IPS-NIHi11 (cell line): ENCODE data around the gene ANGPTL5.
"Not testable (repeated sequence)": the region's sequence is repeated elsewhere in the genome, so short reads cannot be mapped to it uniquely, and the experiment has no call there.

Source experiments
- DNase-seq: peaks from one replicate; pipeline ENCODE4 v3.0.0; 2012; ENCODE audit warnings: mixed read lengths, low spot score

Gene ANGPTL5

GRCh38 chr11:101885631-101886030 is 30.7 kb downstream of the ANGPTL5 start:
- DNase-seq = no peak

GRCh38 chr11:101881586-101881985 is 34.7 kb downstream of the ANGPTL5 start:
- DNase-seq = no peak

DNA sequence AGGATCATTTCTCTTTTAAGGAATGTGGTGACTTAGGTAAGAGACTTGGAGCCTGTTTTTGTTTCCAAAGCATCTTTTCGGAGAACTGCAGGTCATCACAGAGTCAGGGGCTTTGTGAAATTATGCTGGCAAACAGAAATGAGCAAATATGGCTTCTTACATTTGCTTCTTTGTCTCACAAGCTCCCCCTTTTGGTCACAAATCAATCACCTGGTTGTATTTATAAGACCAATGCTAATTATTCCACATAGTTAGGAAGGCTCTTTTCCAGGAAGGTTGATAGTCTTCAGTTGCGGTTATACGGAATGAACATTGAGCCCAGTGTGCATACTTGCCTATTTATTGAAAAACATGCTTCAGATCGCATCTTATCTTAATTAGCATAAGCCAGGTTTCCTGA is 36.1 kb downstream of the ANGPTL5 start:
- no peak for DNase-seq

GRCh38 chr11:101872171-101872882 is 44.0 kb downstream of the ANGPTL5 start:
- DNase-seq = no peak

DNA sequence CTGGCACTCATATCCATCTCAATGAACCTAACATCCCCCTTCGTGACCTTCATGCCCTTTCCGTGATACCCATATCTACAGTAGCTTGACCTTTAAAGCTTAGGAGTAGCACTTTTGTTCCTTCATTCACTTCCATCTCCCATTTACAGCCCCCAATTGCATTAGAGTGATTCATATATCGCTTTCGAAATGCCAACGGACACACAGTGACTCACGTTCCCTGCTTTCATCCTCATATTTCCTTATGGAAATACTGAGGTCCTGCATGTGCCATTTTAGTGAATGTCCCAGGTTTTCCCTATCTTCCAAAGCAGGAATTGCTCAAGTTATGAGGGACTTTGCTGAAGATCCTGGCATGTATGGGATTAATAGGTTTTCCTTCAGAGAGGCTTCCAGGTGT is 45.8 kb downstream of the ANGPTL5 start:
- DNase-seq = no peak

GRCh38 chr11:101867951-101868350 is 48.4 kb downstream of the ANGPTL5 start:
- no peak for DNase-seq

- DNase-seq = no peak
These were observed 49.5 kb downstream of the ANGPTL5 start for GRCh38 chr11:101866619-101867491.

- no peak for DNase-seq
These were observed 52.2 kb downstream of the ANGPTL5 start for GRCh38 chr11:101864098-101864497.

GRCh38 chr11:101863361-101863760 is 53.0 kb downstream of the ANGPTL5 start:
- DNase-seq = no peak

DNA sequence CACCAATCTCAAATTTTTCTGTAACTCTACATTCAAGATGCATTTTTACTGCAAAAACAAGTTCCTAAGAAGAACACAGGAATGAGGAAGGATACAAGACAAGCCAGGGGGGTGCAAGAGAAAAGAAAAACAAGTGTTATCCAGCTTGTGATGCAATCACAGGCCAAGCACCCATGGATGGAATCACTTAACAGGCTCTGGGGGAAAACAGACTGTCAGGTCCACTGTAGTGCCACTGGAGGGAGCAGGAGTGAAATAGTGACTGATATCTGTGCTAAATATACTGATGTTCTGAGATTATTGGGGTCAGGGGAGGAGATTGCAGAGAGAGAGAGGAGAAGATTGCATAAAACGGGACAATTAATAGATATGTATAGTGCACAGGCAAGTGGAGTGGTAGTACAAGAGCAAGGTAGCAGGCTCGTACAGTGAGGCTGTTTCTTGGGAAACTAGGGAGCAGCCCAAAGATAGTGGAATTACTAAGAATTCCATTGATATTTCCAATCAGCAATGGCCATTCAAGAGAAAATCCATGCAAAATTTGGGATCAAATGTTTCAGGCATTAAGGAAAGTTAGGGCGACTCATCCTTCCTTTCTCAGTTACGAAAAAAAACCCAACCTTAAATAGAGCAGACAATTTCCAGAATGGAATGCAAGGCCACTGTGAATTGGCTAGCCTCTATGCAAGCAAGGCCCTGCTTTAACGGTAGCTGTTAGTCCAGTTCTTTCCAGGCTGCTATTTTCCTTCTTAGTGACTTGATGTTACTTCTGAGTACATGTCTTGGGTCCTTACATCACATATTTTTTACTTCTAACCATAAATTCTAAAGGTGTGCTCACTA is 53.7 kb downstream of the ANGPTL5 start:
- DNase-seq = peak; percentile 71

DNA sequence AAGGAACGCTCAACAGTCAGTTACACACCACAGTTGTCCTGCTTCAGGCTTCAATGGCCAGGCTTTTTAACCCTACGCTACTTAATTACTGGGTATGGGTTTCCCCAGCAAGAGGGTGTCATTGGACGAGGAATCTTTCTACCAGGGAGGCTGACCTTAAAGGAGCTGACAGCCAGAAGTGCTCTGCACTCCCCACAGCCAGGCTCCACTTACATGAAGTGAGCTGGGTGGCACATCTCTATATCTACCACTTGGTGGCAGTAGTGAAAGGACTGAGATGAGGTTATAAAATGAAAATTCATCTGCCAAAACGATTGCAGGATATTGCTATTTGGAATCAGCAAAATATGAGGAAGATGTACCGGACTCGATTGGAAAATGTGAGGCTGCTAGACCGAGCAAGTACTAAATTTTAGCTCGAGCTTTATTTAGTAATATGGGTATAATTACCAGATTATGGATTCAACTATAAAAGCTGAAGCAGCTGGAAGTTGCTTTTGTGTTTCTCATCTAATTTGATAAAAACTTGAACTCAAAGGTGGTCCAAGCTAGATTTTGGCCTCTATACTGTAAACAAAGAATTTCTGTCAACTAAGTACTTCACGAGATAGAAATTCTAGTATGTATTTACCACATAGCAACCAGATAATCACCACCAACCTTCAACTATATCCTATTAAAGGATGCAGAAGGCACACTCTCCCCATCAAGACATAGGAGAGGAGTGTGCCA is 55.5 kb downstream of the ANGPTL5 start:
- DNase-seq = peak; percentile 75

DNA sequence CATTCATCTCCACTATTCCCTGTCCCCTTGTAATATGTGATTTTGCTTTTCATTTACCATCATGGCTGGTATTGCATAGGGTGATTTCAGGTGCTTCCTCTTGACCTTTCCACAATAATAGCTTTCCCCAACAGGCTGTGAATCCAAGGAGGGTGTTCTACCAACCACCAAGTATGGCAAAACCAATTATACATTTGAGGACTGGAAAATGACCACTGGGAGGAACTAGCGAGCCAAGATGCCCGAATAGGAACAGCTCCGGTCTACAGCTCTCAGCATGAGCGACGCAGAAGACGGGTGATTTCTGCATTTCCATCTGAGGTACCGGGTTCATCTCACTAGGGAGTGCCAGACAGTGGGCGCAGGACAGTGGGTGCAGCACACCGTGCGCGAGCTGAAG is 64.1 kb downstream of the ANGPTL5 start:
- DNase-seq = not testable (repeated sequence)

GRCh38 chr11:101848262-101848661 is 68.1 kb downstream of the ANGPTL5 start:
- DNase-seq = no peak

DNA sequence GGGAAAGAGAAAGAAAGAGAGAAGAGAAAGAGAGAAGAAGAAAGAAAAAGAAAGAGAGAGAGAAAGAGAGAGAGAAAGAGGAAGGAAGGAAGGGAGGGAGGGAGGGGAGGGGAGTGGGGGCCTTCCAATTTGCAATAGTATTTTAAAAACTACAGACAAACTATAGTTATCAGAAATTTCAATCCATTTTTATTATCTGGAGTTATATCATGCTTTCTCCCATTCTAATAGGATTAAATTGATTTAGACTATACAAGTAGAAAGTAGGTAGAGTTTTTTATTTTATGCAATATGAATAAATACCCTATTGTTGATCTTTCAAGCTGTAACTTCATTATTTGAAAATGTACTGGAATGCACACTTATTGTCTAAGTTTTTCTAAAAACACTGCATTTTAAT is 71.7 kb downstream of the ANGPTL5 start:
- no peak for DNase-seq

DNA sequence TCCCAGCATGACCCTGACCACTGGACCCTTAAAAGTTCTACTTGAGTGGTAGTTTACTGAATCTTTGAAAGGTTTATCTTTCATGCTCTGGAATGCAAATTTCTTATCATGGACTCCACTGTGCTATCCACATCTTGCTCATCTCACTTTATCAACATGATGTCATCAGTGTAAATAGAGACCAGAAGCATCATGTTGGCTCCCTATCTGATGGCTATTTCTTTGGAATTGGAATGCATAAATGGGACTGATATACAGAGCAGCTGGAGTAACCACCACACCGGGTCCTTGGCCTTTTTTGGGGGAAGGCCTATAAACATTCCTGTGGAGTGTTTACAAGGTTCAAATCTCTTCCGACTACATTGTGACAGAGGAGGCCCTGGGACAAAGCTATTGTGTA is 75.6 kb downstream of the ANGPTL5 start:
- no peak for DNase-seq
